Uterus (tissue), 2 donors: ENCODE data around the gene CPNE7.

Experiments used
- CTCF ChIP-seq, 4 experiments: fragments of 200-600 bp in 2 of 4; fragments of 450-650 bp in 2 of 4; sonication (generic) in 2 of 4; IDR thresholded peaks; one replicate each; pipeline ENCODE4 v1.5.1; 2016 to 2019; ENCODE audit warnings: antibody characterized with exemption in 4 of 4, mild to moderate bottlenecking in 2 of 4, moderate library complexity in 1 of 4
- POLR2A ChIP-seq, 2 donors: fragments of 450-650 bp; IDR thresholded peaks; one replicate each; pipeline ENCODE4 v1.6.1; 2016; ENCODE audit warnings: antibody characterized with exemption in 2 of 2, mild to moderate bottlenecking in 1 of 2, moderate library complexity in 1 of 2

- TF ChIP-seq POLR2A (IDR thresholded peaks at IDR 0.05) (no peak), CTCF (IDR thresholded peaks at IDR 0.05) (no peak)
Measured at GRCh38 chr16:89576153-89577054, 846 bp downstream of the CPNE7 start.
